Measurements from ENCODE around the gene DOCK3. TPM values are rescaled to one million over a fixed set of nuclear protein-coding genes. Genes with fewer than 3 reads are reported as not detected.

Gene DOCK3
- total RNA-seq, 1 experiment from 2014 or later: 8.3 TPM

- H3K79me1 ChIP-seq (ENCODE audit: insufficient read depth, low read depth, low read length, poor library complexity, severe bottlenecking): no peaks in the 10 kb centered on the region
- H4K20me1 ChIP-seq (ENCODE audit: control insufficient read depth, insufficient read depth, insufficient read length): no peaks in the 10 kb centered on the region
- TF ChIP-seq CTCF (conservative IDR thresholded peaks at IDR 0.05): no peak
Observed at GRCh38 chr3:51280176-51280575, 605.4 kb downstream of the DOCK3 start.

More at GRCh38 chr3:51280176-51280575, 605.4 kb downstream of the DOCK3 start:
- H3K14ac ChIP-seq (ENCODE audit: insufficient read depth, low read length): no peak overlapping the region
- Mint-ChIP-seq H3K4me3 (no peak overlapping the region), H3K27me3 (ENCODE audit: low read depth) (no peaks in the 10 kb centered on the region), H3K36me3 (ENCODE audit: insufficient read depth in 1 of 3, low read depth in 3 of 3) (peaks cover 16 to 36% (median 23%) of the 10 kb centered on the region in 3 experiments), H3K9me3 (peaks cover 9 to 10% of the 10 kb centered on the region in 2 experiments), H3K4me1 (no peaks in the 10 kb centered on the region), H3K27ac (no peak overlapping the region)
- H3T11ph ChIP-seq (ENCODE audit: low read length): no peak overlapping the region
- H2AK5ac ChIP-seq (ENCODE audit: insufficient read length, low read length): no peak overlapping the region
- H2BK120ac ChIP-seq (ENCODE audit: low read depth, low read length, poor library complexity, severe bottlenecking): no peak overlapping the region
- no peak overlapping the region for H2BK20ac ChIP-seq (ENCODE audit: low read depth, low read length, poor library complexity, severe bottlenecking)
- no peak overlapping the region for H3K23ac ChIP-seq (ENCODE audit: insufficient read length, low read depth, low read length)
- H3K18ac ChIP-seq (ENCODE audit: insufficient read length, low read depth, low read length): no peak overlapping the region
- H3K4me2 ChIP-seq (ENCODE audit: insufficient read depth, insufficient read length, low read length): no peak overlapping the region
- WGBS (ENCODE audit: extremely low coverage, insufficient read length, low lambda C conversion rate): no CpG with 5 or more reads among the region's 3 CpGs
- H3K56ac ChIP-seq (ENCODE audit: insufficient read length, low read depth, low read length): no peak overlapping the region
- no peak overlapping the region for H2BK12ac ChIP-seq (ENCODE audit: insufficient read length, low read depth, low read length)
- H3K9me3 ChIP-seq (ENCODE audit: control insufficient read depth, low read depth, low read length): no peaks in the 10 kb centered on the region
- no peak overlapping the region for H4K5ac ChIP-seq (ENCODE audit: insufficient read length, low read depth, low read length)
- no peak overlapping the region for H3K9ac ChIP-seq (ENCODE audit: extremely low read depth, insufficient read length, low read length)
- no peak for DNase-seq
- no peaks in the 10 kb centered on the region for H3K4me1 ChIP-seq (ENCODE audit: insufficient read depth, low read length)
- no peak overlapping the region for H4K91ac ChIP-seq (ENCODE audit: insufficient read length, low read depth, low read length)
- no peak overlapping the region for H2BK15ac ChIP-seq (ENCODE audit: low read depth, low read length)
- H3K23me2 ChIP-seq (ENCODE audit: insufficient read length, low read depth, low read length, poor library complexity, severe bottlenecking): no peaks in the 10 kb centered on the region
- H4K8ac ChIP-seq (replicated peaks; ENCODE audit: insufficient read length, low read depth, low read length): no peak overlapping the region
- H3K4ac ChIP-seq (ENCODE audit: low read depth, low read length): no peak overlapping the region
- no peak overlapping the region for H2AFZ ChIP-seq (ENCODE audit: low read length)
- no peak overlapping the region for H2BK5ac ChIP-seq (ENCODE audit: insufficient read length, low read length)
- no peaks in the 10 kb centered on the region for H3K79me2 ChIP-seq (ENCODE audit: insufficient read depth, low read length)
- H3K27ac ChIP-seq (ENCODE audit: insufficient read length, low read depth, low read length): no peak overlapping the region
- H3K27me3 ChIP-seq (ENCODE audit: insufficient read depth, low read length): no peaks in the 10 kb centered on the region

All from H9 (cell line).